ENCODE results near the gene GFI1. TPM values are rescaled to one million over a fixed set of nuclear protein-coding genes. Genes with fewer than 3 reads are reported as not detected.

GFI1 gene
- total RNA-seq, 1 experiment from 2014 or later = 0.35 TPM

GRCh38 chr1:92479587-92479986 is 7.1 kb downstream of the GFI1 start:
- DNase-seq (ENCODE audit: low spot score) (no peak), ATAC-seq (no peak)
- ChIA-PET CTCF (no interaction called here), POLR2A (no interaction called here)
- Mint-ChIP-seq H3K4me3 (peak overlapping the region; percentile 61), H3K9me3 (no peaks in the 10 kb centered on the region), H3K4me1 (peaks cover 48% of the 10 kb centered on the region), H3K27ac (no peak overlapping the region), H3K27me3 (ENCODE audit: low read depth) (peaks cover 100% of the 10 kb centered on the region), H3K36me3 (peaks cover 14% of the 10 kb centered on the region)
- TF ChIP-seq CTCF (IDR thresholded peaks at IDR 0.05) (no peak), ZNF219 (CRISPR knock-in tag; IDR thresholded peaks at IDR 0.05; ENCODE audit: borderline replicate concordance) (no peak), ZNF512 (CRISPR knock-in tag; IDR thresholded peaks at IDR 0.05; ENCODE audit: borderline replicate concordance) (no peak), ZNF263 (CRISPR knock-in tag; IDR thresholded peaks at IDR 0.05; ENCODE audit: low read depth) (no peak), EMX1 (CRISPR knock-in tag; IDR thresholded peaks at IDR 0.05) (no peak), FOXP4 (CRISPR knock-in tag; IDR thresholded peaks at IDR 0.05) (no peak)
- TF ChIP-seq, protein P1, sequence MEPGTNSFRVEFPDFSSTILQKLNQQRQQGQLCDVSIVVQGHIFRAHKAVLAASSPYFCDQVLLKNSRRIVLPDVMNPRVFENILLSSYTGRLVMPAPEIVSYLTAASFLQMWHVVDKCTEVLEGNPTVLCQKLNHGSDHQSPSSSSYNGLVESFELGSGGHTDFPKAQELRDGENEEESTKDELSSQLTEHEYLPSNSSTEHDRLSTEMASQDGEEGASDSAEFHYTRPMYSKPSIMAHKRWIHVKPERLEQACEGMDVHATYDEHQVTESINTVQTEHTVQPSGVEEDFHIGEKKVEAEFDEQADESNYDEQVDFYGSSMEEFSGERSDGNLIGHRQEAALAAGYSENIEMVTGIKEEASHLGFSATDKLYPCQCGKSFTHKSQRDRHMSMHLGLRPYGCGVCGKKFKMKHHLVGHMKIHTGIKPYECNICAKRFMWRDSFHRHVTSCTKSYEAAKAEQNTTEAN (CRISPR knock-in tag; IDR thresholded peaks at IDR 0.05) = no peak
- TF ChIP-seq, protein P2, sequence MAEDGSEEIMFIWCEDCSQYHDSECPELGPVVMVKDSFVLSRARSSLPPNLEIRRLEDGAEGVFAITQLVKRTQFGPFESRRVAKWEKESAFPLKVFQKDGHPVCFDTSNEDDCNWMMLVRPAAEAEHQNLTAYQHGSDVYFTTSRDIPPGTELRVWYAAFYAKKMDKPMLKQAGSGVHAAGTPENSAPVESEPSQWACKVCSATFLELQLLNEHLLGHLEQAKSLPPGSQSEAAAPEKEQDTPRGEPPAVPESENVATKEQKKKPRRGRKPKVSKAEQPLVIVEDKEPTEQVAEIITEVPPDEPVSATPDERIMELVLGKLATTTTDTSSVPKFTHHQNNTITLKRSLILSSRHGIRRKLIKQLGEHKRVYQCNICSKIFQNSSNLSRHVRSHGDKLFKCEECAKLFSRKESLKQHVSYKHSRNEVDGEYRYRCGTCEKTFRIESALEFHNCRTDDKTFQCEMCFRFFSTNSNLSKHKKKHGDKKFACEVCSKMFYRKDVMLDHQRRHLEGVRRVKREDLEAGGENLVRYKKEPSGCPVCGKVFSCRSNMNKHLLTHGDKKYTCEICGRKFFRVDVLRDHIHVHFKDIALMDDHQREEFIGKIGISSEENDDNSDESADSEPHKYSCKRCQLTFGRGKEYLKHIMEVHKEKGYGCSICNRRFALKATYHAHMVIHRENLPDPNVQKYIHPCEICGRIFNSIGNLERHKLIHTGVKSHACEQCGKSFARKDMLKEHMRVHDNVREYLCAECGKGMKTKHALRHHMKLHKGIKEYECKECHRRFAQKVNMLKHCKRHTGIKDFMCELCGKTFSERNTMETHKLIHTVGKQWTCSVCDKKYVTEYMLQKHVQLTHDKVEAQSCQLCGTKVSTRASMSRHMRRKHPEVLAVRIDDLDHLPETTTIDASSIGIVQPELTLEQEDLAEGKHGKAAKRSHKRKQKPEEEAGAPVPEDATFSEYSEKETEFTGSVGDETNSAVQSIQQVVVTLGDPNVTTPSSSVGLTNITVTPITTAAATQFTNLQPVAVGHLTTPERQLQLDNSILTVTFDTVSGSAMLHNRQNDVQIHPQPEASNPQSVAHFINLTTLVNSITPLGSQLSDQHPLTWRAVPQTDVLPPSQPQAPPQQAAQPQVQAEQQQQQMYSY (CRISPR knock-in tag; IDR thresholded peaks at IDR 0.05) = no peak

GRCh38 chr1:92478393-92478792 is 8.3 kb downstream of the GFI1 start:
- Mint-ChIP-seq H3K4me1 (peaks cover 47% of the 10 kb centered on the region), H3K9me3 (no peaks in the 10 kb centered on the region), H3K27ac (no peak overlapping the region), H3K4me3 (no peak overlapping the region), H3K36me3 (peaks cover 14% of the 10 kb centered on the region), H3K27me3 (ENCODE audit: low read depth) (peaks cover 97% of the 10 kb centered on the region)
- no peak for DNase-seq (ENCODE audit: low spot score)
- ChIA-PET CTCF (no interaction called here), POLR2A (no interaction called here)
- ATAC-seq = no peak
- TF ChIP-seq ZNF263 (CRISPR knock-in tag; IDR thresholded peaks at IDR 0.05; ENCODE audit: low read depth) = no peak
- no peak for TF ChIP-seq SMAD3 (CRISPR knock-in tag; IDR thresholded peaks at IDR 0.05; ENCODE audit: borderline replicate concordance)
- TF ChIP-seq ZBTB21 (CRISPR knock-in tag; IDR thresholded peaks at IDR 0.05; ENCODE audit: borderline replicate concordance) = no peak
- TF ChIP-seq FOXK1 (CRISPR knock-in tag; IDR thresholded peaks at IDR 0.05) = no peak
- TF ChIP-seq, protein P3, sequence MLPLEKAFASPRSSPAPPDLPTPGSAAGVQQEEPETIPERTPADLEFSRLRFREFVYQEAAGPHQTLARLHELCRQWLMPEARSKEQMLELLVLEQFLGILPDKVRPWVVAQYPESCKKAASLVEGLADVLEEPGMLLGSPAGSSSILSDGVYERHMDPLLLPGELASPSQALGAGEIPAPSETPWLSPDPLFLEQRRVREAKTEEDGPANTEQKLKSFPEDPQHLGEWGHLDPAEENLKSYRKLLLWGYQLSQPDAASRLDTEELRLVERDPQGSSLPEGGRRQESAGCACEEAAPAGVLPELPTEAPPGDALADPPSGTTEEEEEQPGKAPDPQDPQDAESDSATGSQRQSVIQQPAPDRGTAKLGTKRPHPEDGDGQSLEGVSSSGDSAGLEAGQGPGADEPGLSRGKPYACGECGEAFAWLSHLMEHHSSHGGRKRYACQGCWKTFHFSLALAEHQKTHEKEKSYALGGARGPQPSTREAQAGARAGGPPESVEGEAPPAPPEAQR (CRISPR knock-in tag; IDR thresholded peaks at IDR 0.05) = no peak
- TF ChIP-seq, protein P4, sequence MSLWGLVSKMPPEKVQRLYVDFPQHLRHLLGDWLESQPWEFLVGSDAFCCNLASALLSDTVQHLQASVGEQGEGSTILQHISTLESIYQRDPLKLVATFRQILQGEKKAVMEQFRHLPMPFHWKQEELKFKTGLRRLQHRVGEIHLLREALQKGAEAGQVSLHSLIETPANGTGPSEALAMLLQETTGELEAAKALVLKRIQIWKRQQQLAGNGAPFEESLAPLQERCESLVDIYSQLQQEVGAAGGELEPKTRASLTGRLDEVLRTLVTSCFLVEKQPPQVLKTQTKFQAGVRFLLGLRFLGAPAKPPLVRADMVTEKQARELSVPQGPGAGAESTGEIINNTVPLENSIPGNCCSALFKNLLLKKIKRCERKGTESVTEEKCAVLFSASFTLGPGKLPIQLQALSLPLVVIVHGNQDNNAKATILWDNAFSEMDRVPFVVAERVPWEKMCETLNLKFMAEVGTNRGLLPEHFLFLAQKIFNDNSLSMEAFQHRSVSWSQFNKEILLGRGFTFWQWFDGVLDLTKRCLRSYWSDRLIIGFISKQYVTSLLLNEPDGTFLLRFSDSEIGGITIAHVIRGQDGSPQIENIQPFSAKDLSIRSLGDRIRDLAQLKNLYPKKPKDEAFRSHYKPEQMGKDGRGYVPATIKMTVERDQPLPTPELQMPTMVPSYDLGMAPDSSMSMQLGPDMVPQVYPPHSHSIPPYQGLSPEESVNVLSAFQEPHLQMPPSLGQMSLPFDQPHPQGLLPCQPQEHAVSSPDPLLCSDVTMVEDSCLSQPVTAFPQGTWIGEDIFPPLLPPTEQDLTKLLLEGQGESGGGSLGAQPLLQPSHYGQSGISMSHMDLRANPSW (CRISPR knock-in tag; conservative IDR thresholded peaks at IDR 0.05; ENCODE audit: low read depth) = no peak
- TF ChIP-seq, protein P5, sequence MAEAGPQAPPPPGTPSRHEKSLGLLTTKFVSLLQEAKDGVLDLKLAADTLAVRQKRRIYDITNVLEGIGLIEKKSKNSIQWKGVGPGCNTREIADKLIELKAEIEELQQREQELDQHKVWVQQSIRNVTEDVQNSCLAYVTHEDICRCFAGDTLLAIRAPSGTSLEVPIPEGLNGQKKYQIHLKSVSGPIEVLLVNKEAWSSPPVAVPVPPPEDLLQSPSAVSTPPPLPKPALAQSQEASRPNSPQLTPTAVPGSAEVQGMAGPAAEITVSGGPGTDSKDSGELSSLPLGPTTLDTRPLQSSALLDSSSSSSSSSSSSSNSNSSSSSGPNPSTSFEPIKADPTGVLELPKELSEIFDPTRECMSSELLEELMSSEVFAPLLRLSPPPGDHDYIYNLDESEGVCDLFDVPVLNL (CRISPR knock-in tag; IDR thresholded peaks at IDR 0.05; ENCODE audit: borderline replicate concordance, low read depth) = no peak
- TF ChIP-seq PRRX2 (CRISPR knock-in tag; IDR thresholded peaks at IDR 0.05) = no peak
- TF ChIP-seq, protein P6, sequence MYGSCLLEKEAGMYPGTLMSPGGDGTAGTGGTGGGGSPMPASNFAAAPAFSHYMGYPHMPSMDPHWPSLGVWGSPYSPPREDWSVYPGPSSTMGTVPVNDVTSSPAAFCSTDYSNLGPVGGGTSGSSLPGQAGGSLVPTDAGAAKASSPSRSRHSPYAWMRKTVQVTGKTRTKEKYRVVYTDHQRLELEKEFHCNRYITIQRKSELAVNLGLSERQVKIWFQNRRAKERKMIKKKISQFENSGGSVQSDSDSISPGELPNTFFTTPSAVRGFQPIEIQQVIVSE (CRISPR knock-in tag; IDR thresholded peaks at IDR 0.05; ENCODE audit: borderline replicate concordance) = no peak

All from WTC11 (cell line).